IPS-20b (cell line): Measurements from ENCODE around the gene C1QC.
A peak's percentile ranks its signal among the peaks of the same experiment; 100 is the strongest.
"Not testable (repeated sequence)": the region's sequence is repeated elsewhere in the genome, so short reads cannot be mapped to it uniquely, and the experiment has no call there.

Source experiments
- H3K27ac ChIP-seq: one replicate; pipeline ENCODE4 v1.5.1; 2013; ENCODE audit warnings: low read length
- H3K27me3 ChIP-seq: 2 replicates; pipeline ENCODE4 v1.6.1; 2013; ENCODE audit warnings: mild to moderate bottlenecking, low read length, inconsistent platforms; ENCODE audit not compliant: insufficient read depth
- H3K36me3 ChIP-seq: 2 replicates; pipeline ENCODE4 v1.6.1; 2013; ENCODE audit warnings: low read depth, mild to moderate bottlenecking, inconsistent platforms, low read length, moderate library complexity; ENCODE audit not compliant: insufficient read depth
- H3K4me1 ChIP-seq: 2 replicates; pipeline ENCODE4 v1.6.1; 2013; ENCODE audit warnings: mild to moderate bottlenecking, control low read depth, inconsistent platforms, low read length, moderate library complexity; ENCODE audit not compliant: insufficient read depth
- H3K4me3 ChIP-seq: 2 replicates; pipeline ENCODE4 v1.5.1; 2013; ENCODE audit warnings: mild to moderate bottlenecking, low read length, inconsistent platforms
- H3K9ac ChIP-seq: 2 replicates; pipeline ENCODE4 v1.6.1; 2013; ENCODE audit warnings: low read depth, mild to moderate bottlenecking, inconsistent platforms, low read length, moderate library complexity
- H3K9me3 ChIP-seq: 2 replicates; pipeline ENCODE4 v1.6.1; 2013; ENCODE audit warnings: mild to moderate bottlenecking, low read depth, low read length, inconsistent platforms; ENCODE audit not compliant: insufficient read depth

Gene C1QC

DNA sequence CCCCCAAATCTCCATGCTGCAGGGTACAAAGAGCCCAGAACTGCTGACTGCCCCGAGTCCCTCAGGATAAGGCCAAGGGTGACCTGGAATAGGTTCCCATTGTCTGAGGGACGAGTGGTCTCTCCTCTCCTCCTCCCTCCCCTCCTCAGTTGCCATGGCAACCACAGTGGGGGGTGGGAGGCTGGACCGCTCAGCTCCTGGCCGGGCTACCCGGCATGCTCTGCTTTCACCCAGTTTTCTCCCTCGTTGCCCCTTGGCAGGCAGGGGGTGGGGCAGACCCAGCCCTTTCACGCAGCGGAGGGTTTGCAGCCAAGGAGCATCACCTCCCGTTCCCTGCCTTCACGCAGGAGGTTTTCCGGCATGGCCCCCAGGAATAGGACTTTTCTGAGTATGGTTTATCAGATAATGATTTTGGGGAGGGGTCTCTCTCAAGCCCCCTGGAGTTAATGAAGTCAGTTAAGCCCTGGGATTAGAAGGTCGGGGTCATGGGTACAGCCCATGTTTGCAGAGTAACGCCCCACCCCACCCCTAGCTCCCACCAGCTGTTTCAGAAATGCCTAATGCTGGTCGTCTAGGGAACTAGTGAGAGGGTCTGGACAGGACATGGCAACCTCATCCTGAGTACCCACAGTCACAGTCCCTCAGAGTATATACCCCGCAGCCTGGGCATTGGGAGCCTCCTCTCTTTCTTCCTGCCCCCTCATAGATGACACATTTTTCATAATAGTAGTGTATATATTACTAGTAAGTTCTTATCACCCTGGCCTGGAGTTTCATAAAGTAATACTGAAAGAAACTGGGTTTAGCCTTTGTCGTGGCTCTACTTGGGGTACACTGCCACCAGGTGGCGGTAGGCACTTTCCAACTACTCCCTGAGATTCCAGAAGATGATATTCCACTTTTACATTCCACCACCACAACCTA, 30.3 kb downstream of the C1QC start:
- no peaks in the 10 kb centered on the region for H3K27me3 ChIP-seq
- no peaks in the 10 kb centered on the region for H3K36me3 ChIP-seq
- H3K9ac ChIP-seq: no peak overlapping the region
- H3K4me3 ChIP-seq: peak overlapping the region; percentile 52; the same call in 1 of the 2 replicates
- H3K9me3 ChIP-seq: no peaks in the 10 kb centered on the region
- H3K27ac ChIP-seq: no peak overlapping the region
- no peaks in the 10 kb centered on the region; the same call in 1 of the 2 replicates for H3K4me1 ChIP-seq

GRCh38 chr1:22674410-22674749, 30.9 kb downstream of the C1QC start:
- Histone ChIP-seq H3K27ac (no peak overlapping the region), H3K9me3 (no peaks in the 10 kb centered on the region), H3K27me3 (no peaks in the 10 kb centered on the region), H3K9ac (no peak overlapping the region), H3K4me1 (no peaks in the 10 kb centered on the region; the same call in 1 of the 2 replicates), H3K36me3 (no peaks in the 10 kb centered on the region), H3K4me3 (no peak overlapping the region)

- not testable (repeated sequence) for H3K4me3 ChIP-seq, H3K4me1 ChIP-seq, H3K9me3 ChIP-seq, H3K27me3 ChIP-seq, H3K9ac ChIP-seq, H3K36me3 ChIP-seq, H3K27ac ChIP-seq
These were observed 32.7 kb downstream of the C1QC start for GRCh38 chr1:22676151-22676550.

- Histone ChIP-seq H3K4me1 (no peaks in the 10 kb centered on the region; the same call in 1 of the 2 replicates), H3K27me3 (no peaks in the 10 kb centered on the region), H3K4me3 (no peak overlapping the region), H3K27ac (no peak overlapping the region), H3K9me3 (no peaks in the 10 kb centered on the region), H3K9ac (no peak overlapping the region), H3K36me3 (no peaks in the 10 kb centered on the region)
These were observed 33.6 kb downstream of the C1QC start for GRCh38 chr1:22676916-22677583.

GRCh38 chr1:22677931-22678896, 34.8 kb downstream of the C1QC start:
- Histone ChIP-seq H3K4me3 (no peak overlapping the region), H3K4me1 (no peaks in the 10 kb centered on the region; the same call in 1 of the 2 replicates), H3K27ac (no peak overlapping the region), H3K36me3 (no peaks in the 10 kb centered on the region), H3K9ac (no peak overlapping the region), H3K9me3 (no peaks in the 10 kb centered on the region), H3K27me3 (no peaks in the 10 kb centered on the region)

DNA sequence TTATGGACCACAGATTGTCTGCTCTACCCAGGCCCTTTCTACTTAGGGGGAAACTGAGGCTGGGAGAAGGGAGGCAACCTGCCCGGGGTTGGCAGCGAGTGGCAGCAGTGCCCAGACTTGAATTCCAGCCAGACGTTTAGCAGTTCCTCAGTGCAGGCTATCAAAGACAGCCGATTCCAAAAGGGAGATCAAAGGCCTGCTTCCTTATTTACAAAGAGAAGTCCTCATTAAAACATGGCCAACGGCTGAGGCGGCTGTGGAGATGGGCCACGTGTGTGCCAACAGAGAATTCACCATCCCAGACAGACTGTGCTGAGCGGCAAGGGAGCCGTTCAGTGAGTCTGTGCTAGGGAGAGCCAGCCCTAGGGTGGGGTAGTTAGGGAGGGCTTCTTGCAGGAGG, 37.3 kb downstream of the C1QC start:
- H3K4me1 ChIP-seq: no peaks in the 10 kb centered on the region; the same call in 1 of the 2 replicates
- H3K27me3 ChIP-seq: no peaks in the 10 kb centered on the region
- no peak overlapping the region for H3K27ac ChIP-seq
- H3K4me3 ChIP-seq: no peak overlapping the region
- no peaks in the 10 kb centered on the region for H3K9me3 ChIP-seq
- H3K9ac ChIP-seq: no peak overlapping the region
- no peaks in the 10 kb centered on the region for H3K36me3 ChIP-seq

DNA sequence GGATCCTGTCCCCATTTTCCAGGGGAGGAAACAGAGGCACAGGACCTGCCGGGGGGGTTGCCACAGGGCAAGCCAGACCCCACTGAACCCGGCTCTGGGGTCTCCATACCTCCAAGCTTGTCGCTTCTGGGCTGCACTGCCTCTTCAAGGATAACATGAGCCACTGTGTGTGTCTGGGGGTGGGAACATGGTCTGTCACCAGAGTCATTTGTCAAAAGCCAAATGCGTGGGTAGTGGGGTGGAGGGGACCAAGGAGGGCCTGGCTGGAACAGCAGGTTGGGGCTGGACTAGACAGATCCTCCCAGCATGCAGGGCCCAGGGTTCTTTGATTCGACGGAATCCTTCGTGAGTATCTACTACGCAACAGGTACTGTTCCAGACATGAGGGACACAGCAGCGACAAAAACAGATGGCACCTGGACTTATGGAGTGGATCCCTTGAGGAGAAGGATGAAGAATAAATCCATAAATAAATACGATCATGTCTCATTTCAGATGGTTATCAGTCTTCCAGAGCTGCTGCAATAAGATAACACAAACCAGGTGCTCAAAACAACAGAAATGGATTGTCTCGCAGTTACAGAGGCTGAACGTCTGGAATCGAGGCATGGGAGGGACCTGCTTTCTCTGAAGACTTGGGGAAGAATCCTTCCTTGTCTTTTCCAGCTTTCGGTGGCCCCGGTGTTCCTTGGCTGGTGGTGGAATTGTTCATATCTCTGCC, 38.3 kb downstream of the C1QC start:
- Histone ChIP-seq H3K9me3 (no peaks in the 10 kb centered on the region), H3K27ac (no peak overlapping the region), H3K36me3 (no peaks in the 10 kb centered on the region), H3K27me3 (no peaks in the 10 kb centered on the region), H3K9ac (no peak overlapping the region), H3K4me1 (no peaks in the 10 kb centered on the region; the same call in 1 of the 2 replicates), H3K4me3 (no peak overlapping the region)

- Histone ChIP-seq H3K4me3 (no peak overlapping the region), H3K27ac (no peak overlapping the region), H3K9me3 (no peaks in the 10 kb centered on the region), H3K27me3 (no peaks in the 10 kb centered on the region), H3K4me1 (no peaks in the 10 kb centered on the region), H3K9ac (no peak overlapping the region), H3K36me3 (no peaks in the 10 kb centered on the region)
These were observed 40.1 kb downstream of the C1QC start for GRCh38 chr1:22683547-22683946.

- Histone ChIP-seq H3K36me3 (no peaks in the 10 kb centered on the region), H3K27me3 (no peaks in the 10 kb centered on the region), H3K9me3 (no peaks in the 10 kb centered on the region), H3K27ac (no peak overlapping the region), H3K4me3 (no peak overlapping the region), H3K9ac (no peak overlapping the region; the same call in 1 of the 2 replicates), H3K4me1 (no peaks in the 10 kb centered on the region; the same call in 1 of the 2 replicates)
These were observed 42.2 kb downstream of the C1QC start for GRCh38 chr1:22685591-22686059.

DNA sequence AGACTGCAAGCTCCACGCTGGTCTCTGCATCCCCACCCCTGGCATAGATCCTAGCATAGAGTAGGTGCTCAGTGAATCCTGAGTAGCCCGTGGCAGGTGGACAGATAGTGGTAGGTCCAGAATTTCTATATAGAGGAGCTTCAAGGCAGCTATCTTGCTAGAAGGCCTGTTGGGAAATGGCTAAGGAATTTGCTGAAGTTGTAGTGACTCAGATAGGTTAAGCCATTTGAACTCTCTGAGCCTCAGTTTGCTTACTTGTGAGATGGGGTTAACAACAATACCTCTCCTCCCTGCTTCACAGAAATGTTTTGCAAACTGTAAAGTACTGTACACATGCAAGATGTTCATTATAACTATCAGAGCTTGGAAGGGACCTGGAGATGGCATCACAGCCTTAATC, 43.8 kb downstream of the C1QC start:
- no peaks in the 10 kb centered on the region for H3K36me3 ChIP-seq
- H3K4me1 ChIP-seq: no peaks in the 10 kb centered on the region; the same call in 1 of the 2 replicates
- H3K27me3 ChIP-seq: no peaks in the 10 kb centered on the region
- no peak overlapping the region for H3K27ac ChIP-seq
- no peaks in the 10 kb centered on the region for H3K9me3 ChIP-seq
- H3K9ac ChIP-seq: no peak overlapping the region
- H3K4me3 ChIP-seq: no peak overlapping the region

DNA sequence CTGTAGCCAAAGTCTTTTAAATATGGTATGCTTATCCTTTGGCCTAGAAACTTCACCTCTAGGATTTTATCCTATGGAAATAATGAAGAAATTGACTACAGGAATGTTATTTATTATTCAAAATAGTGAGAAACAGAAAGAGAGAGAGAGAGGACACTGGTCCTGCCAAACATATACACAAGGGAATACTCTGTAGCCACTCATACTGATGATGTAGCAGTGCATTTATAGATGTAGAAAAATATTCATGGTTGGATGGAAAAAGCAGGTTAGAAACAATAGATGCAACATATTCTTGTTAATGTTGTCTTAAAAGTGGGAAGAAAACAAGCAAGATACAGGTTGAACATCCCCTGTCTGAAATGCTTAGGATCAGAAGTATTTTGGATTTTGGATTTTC, 45.0 kb downstream of the C1QC start:
- Histone ChIP-seq H3K27me3 (no peaks in the 10 kb centered on the region), H3K4me1 (no peaks in the 10 kb centered on the region; the same call in 1 of the 2 replicates), H3K27ac (no peak overlapping the region), H3K4me3 (no peak overlapping the region), H3K36me3 (no peaks in the 10 kb centered on the region), H3K9me3 (no peaks in the 10 kb centered on the region), H3K9ac (no peak overlapping the region)
